ENCODE results near the gene CHRNE.
"Not testable (repeated sequence)": the region's sequence is repeated elsewhere in the genome, so short reads cannot be mapped to it uniquely, and the experiment has no call there.

The CHRNE gene

GRCh38 chr17:4906642-4907041 is 3.7 kb upstream of the CHRNE start:
- not testable (repeated sequence) for DNase-seq (ENCODE audit: low spot score)

GRCh38 chr17:4902540-4902939 is 358 bp downstream of the CHRNE start:
- no peak for DNase-seq (ENCODE audit: low spot score)

- DNase-seq (ENCODE audit: low spot score): no peak
Measured at GRCh38 chr17:4901648-4902344, 1.1 kb downstream of the CHRNE start.

- DNase-seq (ENCODE audit: low spot score): no peak
Measured at GRCh38 chr17:4901108-4901647, 1.7 kb downstream of the CHRNE start.

GRCh38 chr17:4900231-4901107 is 2.4 kb downstream of the CHRNE start:
- peak; percentile 55 for DNase-seq (ENCODE audit: low spot score)

GRCh38 chr17:4899341-4900230 is 3.3 kb downstream of the CHRNE start, which contains the start of gene C17orf107:
Gene C17orf107, plus strand, starts transcription at chr17:4899536. Its CDS starts 227 bp downstream, at chr17:4899763.
- peak; percentile 85 for DNase-seq (ENCODE audit: low spot score)

- DNase-seq (ENCODE audit: low spot score): no peak
Measured at GRCh38 chr17:4898927-4899326, 4.0 kb downstream of the CHRNE start.

- no peak for DNase-seq (ENCODE audit: low spot score)
Measured at GRCh38 chr17:4898351-4898750, 4.5 kb downstream of the CHRNE start.

GRCh38 chr17:4897785-4898184 is 5.1 kb downstream of the CHRNE start:
- DNase-seq (ENCODE audit: low spot score): no peak

GRCh38 chr17:4897198-4897687 is 5.7 kb downstream of the CHRNE start:
- no peak for DNase-seq (ENCODE audit: low spot score)

- no peak for DNase-seq (ENCODE audit: low spot score)
Measured at GRCh38 chr17:4896332-4897197, 6.3 kb downstream of the CHRNE start.

- DNase-seq (ENCODE audit: low spot score): no peak
Measured at GRCh38 chr17:4895657-4896331, 7.1 kb downstream of the CHRNE start.

- no peak for DNase-seq (ENCODE audit: low spot score)
Measured at GRCh38 chr17:4895121-4895520, 7.8 kb downstream of the CHRNE start.

GRCh38 chr17:4893721-4894560 is 9.0 kb downstream of the CHRNE start:
- no peak for DNase-seq (ENCODE audit: low spot score)

GRCh38 chr17:4893272-4893671 is 9.6 kb downstream of the CHRNE start:
- DNase-seq (ENCODE audit: low spot score): no peak

- no peak for DNase-seq (ENCODE audit: low spot score)
Measured at GRCh38 chr17:4892499-4893221, 10.2 kb downstream of the CHRNE start.

- no peak for DNase-seq (ENCODE audit: low spot score)
Measured at GRCh38 chr17:4891411-4892410, 11.2 kb downstream of the CHRNE start.
